ENCODE data around the gene RAD51B.
"Not testable (repeated sequence)": the region's sequence is repeated elsewhere in the genome, so short reads cannot be mapped to it uniquely, and the experiment has no call there.

Gene RAD51B

GRCh38 chr14:68027276-68027675 is 207.7 kb downstream of the RAD51B start:
- no peak for DNase-seq (ENCODE audit: low spot score)

- DNase-seq (ENCODE audit: low spot score) = no peak
Measured at GRCh38 chr14:68028075-68028474, 208.5 kb downstream of the RAD51B start.

- not testable (repeated sequence) for DNase-seq (ENCODE audit: low spot score)
Measured at GRCh38 chr14:68031011-68031410, 211.4 kb downstream of the RAD51B start.

- no peak for DNase-seq (ENCODE audit: low spot score)
Measured at GRCh38 chr14:68032154-68032553, 212.6 kb downstream of the RAD51B start.

- DNase-seq (ENCODE audit: low spot score) = no peak
Measured at GRCh38 chr14:68033336-68033932, 213.9 kb downstream of the RAD51B start.

- no peak for DNase-seq (ENCODE audit: low spot score)
Measured at GRCh38 chr14:68034896-68035295, 215.3 kb downstream of the RAD51B start.

- DNase-seq (ENCODE audit: low spot score) = no peak
Measured at GRCh38 chr14:68036202-68036601, 216.6 kb downstream of the RAD51B start.

GRCh38 chr14:68039593-68039992 is 220.0 kb downstream of the RAD51B start:
- DNase-seq (ENCODE audit: low spot score) = no peak

GRCh38 chr14:68040633-68041369 is 221.2 kb downstream of the RAD51B start:
- no peak for DNase-seq (ENCODE audit: low spot score)

- DNase-seq (ENCODE audit: low spot score) = no peak
Measured at GRCh38 chr14:68041876-68042354, 222.3 kb downstream of the RAD51B start.

- no peak for DNase-seq (ENCODE audit: low spot score)
Measured at GRCh38 chr14:68042586-68043210, 223.1 kb downstream of the RAD51B start.

GRCh38 chr14:68043752-68044151 is 224.2 kb downstream of the RAD51B start:
- DNase-seq (ENCODE audit: low spot score) = no peak

- DNase-seq (ENCODE audit: low spot score) = no peak
Measured at GRCh38 chr14:68047906-68048305, 228.3 kb downstream of the RAD51B start.

- DNase-seq (ENCODE audit: low spot score) = not testable (repeated sequence)
Measured at GRCh38 chr14:68048815-68049214, 229.2 kb downstream of the RAD51B start.

GRCh38 chr14:68050177-68050576 is 230.6 kb downstream of the RAD51B start:
- no peak for DNase-seq (ENCODE audit: low spot score)

- no peak for DNase-seq (ENCODE audit: low spot score)
Measured at GRCh38 chr14:68051146-68051545, 231.6 kb downstream of the RAD51B start.

GRCh38 chr14:68060198-68060597 is 240.6 kb downstream of the RAD51B start:
- DNase-seq (ENCODE audit: low spot score) = no peak

GRCh38 chr14:68062651-68063050 is 243.1 kb downstream of the RAD51B start:
- DNase-seq (ENCODE audit: low spot score) = no peak

- no peak for DNase-seq (ENCODE audit: low spot score)
Measured at GRCh38 chr14:68065322-68065721, 245.7 kb downstream of the RAD51B start.

- no peak for DNase-seq (ENCODE audit: low spot score)
Measured at GRCh38 chr14:68074765-68075381, 255.3 kb downstream of the RAD51B start.

- DNase-seq (ENCODE audit: low spot score) = no peak
Measured at GRCh38 chr14:68075382-68076029, 255.9 kb downstream of the RAD51B start.

- DNase-seq (ENCODE audit: low spot score) = no peak
Measured at GRCh38 chr14:68076451-68076850, 256.9 kb downstream of the RAD51B start.
